Measurements from ENCODE around the gene TSEN34. TPM values are rescaled to one million over a fixed set of nuclear protein-coding genes. Genes with fewer than 3 reads are reported as not detected.

TSEN34 gene
- total RNA-seq, 1 donor from 2014 or later: 27.8 TPM

- peaks cover 34% of the 10 kb centered on the region for H3K36me3 Mint-ChIP-seq (ENCODE audit: low read depth, unreplicated experiment)
- no peak for DNase-seq (ENCODE audit: low spot score)
- H3K9me3 Mint-ChIP-seq (ENCODE audit: unreplicated experiment): no peaks in the 10 kb centered on the region
- peak overlapping the region; percentile 92 for H3K27ac Mint-ChIP-seq (ENCODE audit: unreplicated experiment)
- H3K4me1 Mint-ChIP-seq (ENCODE audit: unreplicated experiment): peaks cover 38% of the 10 kb centered on the region
- peak overlapping the region; percentile 97 for H3K4me3 Mint-ChIP-seq (ENCODE audit: unreplicated experiment)
- peaks cover 25% of the 10 kb centered on the region for H3K27me3 Mint-ChIP-seq (ENCODE audit: unreplicated experiment)
- TF ChIP-seq, protein P1, sequence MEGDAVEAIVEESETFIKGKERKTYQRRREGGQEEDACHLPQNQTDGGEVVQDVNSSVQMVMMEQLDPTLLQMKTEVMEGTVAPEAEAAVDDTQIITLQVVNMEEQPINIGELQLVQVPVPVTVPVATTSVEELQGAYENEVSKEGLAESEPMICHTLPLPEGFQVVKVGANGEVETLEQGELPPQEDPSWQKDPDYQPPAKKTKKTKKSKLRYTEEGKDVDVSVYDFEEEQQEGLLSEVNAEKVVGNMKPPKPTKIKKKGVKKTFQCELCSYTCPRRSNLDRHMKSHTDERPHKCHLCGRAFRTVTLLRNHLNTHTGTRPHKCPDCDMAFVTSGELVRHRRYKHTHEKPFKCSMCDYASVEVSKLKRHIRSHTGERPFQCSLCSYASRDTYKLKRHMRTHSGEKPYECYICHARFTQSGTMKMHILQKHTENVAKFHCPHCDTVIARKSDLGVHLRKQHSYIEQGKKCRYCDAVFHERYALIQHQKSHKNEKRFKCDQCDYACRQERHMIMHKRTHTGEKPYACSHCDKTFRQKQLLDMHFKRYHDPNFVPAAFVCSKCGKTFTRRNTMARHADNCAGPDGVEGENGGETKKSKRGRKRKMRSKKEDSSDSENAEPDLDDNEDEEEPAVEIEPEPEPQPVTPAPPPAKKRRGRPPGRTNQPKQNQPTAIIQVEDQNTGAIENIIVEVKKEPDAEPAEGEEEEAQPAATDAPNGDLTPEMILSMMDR (IDR thresholded peaks at IDR 0.05; ENCODE audit: unreplicated experiment): no peak
Measured at GRCh38 chr19:54188215-54188871, 2.8 kb upstream of the TSEN34 start.

DNA sequence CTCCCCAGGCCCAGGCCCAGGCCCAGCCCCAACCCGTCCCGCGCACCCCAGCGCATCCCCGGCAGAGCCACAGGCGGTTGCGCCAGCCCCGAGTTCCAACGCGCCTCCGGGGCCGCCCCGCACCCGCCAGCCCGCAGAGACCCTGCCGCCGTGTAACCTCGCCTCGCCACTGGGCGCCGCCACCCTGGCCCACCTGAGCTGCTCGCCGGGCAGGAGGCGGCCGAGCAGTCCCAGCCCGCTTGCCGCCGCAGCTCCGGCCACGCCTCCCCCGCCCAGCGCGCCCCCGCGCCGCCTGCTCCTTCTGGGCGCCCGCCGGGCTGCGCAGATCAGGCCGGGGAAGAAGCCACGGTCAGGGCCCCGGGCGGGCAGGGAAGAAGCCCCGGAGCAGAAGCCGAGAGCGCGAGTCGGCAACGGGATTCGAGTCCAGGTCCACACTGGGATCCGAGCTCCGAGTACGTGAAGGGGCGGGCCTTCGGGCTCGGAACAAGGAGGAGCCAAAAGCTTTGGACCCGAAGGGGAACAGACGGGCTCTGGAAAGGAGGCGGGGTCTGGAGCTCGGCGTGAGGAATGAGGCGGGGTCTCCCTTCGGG is 1.9 kb upstream of the TSEN34 start, which contains the start of gene MBOAT7:
TSS of gene MBOAT7 (minus strand) at position 436 of the 590 bp plus-strand sequence. CDS start 1,072 bp downstream, outside the sequence.
- DNase-seq (ENCODE audit: low spot score): no peak
- H3K27ac Mint-ChIP-seq (ENCODE audit: unreplicated experiment): peak within 1 kb of the TSS; percentile 100
- H3K36me3 Mint-ChIP-seq (ENCODE audit: low read depth, unreplicated experiment): peaks cover 34% of the 10 kb centered on the region
- H3K9me3 Mint-ChIP-seq (ENCODE audit: unreplicated experiment): no peaks in the 10 kb centered on the region
- H3K27me3 Mint-ChIP-seq (ENCODE audit: unreplicated experiment): peaks cover 22% of the 10 kb centered on the region
- H3K4me1 Mint-ChIP-seq (ENCODE audit: unreplicated experiment): peaks cover 33% of the 10 kb centered on the region
- TF ChIP-seq, protein P1 (IDR thresholded peaks at IDR 0.05; ENCODE audit: unreplicated experiment): no peak
- peak within 1 kb of the TSS; percentile 99 for H3K4me3 Mint-ChIP-seq (ENCODE audit: unreplicated experiment)

DNA sequence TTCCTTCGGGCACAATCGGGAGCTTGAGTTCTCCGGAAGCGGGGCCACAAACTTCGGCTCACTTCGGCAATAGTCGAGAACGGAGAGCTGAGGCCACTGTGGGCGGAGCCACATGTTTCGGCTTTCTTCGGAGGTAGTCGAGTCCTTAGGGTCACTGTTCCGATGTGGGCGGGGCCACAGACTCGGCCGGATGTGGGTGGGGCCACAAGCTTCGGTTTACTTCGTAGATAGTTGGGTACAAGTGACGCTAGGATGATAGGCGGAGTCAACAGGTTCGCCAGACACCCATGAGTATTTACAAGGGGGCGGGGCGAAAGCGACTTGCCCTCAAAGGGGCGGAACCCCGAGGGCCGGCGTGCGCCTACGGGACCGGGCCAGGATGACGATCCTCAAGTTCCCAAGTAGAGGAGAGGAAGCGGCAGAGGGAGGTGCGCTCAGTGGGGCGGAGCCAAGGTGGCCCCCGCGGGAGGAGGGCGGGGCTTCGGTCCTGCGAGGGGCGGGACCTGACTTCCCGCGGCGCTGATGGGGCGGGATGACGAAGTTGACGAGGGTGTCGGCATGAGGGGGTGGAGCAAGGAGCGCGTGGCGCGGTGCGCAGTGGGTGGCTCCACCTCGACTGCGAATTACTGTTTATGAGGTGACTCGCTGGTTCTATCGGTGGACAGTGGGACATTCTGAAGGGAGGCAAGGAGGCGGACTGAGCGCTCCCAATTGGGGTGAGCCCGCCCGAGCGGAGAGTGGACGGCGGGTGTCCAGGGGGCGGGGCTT is 1.2 kb upstream of the TSEN34 start:
- H3K36me3 Mint-ChIP-seq (ENCODE audit: low read depth, unreplicated experiment): peaks cover 35% of the 10 kb centered on the region

DNA sequence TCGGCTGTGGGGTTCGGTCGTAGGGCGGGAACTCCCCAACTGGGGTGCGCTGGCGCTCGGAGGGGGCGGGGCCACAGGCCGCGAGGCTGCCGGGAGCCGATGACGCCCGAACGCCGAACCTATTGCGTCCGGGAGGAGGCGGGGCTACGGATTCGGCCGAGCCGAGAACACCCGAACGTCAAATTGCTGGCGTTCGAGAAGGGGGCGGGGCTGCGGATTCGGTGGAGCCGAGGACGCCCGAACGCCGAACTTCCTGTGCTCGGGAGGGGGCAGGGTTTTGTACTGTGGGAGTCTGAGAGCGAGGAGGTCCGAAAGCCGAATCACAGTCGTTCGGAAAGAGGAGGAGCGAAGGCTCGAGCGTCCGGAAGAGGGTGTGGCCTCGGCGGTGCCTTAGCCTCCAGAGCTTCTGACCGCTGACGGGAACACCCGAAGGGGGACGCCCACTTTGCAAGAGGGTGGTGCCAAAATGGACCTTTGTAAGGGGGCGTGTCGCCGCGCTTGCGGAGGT is 551 bp upstream of the TSEN34 start:
- peak; percentile 99 for DNase-seq (ENCODE audit: low spot score)
- peaks cover 22% of the 10 kb centered on the region for H3K27me3 Mint-ChIP-seq (ENCODE audit: unreplicated experiment)
- H3K4me1 Mint-ChIP-seq (ENCODE audit: unreplicated experiment): peaks cover 29% of the 10 kb centered on the region
- no peaks in the 10 kb centered on the region for H3K9me3 Mint-ChIP-seq (ENCODE audit: unreplicated experiment)
- TF ChIP-seq, protein P1 (IDR thresholded peaks at IDR 0.05; ENCODE audit: unreplicated experiment): no peak
- peak overlapping the region; percentile 100 for H3K27ac Mint-ChIP-seq (ENCODE audit: unreplicated experiment)
- H3K4me3 Mint-ChIP-seq (ENCODE audit: unreplicated experiment): peak overlapping the region; percentile 99
- peaks cover 35% of the 10 kb centered on the region for H3K36me3 Mint-ChIP-seq (ENCODE audit: low read depth, unreplicated experiment)

More for the DNA sequence above, 1.2 kb upstream of the TSEN34 start:
- Mint-ChIP-seq H3K27me3 (ENCODE audit: unreplicated experiment) (peaks cover 22% of the 10 kb centered on the region), H3K27ac (ENCODE audit: unreplicated experiment) (peak overlapping the region; percentile 100), H3K4me1 (ENCODE audit: unreplicated experiment) (peaks cover 32% of the 10 kb centered on the region), H3K4me3 (ENCODE audit: unreplicated experiment) (peak overlapping the region; percentile 99), H3K9me3 (ENCODE audit: unreplicated experiment) (no peaks in the 10 kb centered on the region)
- peak; percentile 100 for DNase-seq (ENCODE audit: low spot score)
- TF ChIP-seq, protein P1 (IDR thresholded peaks at IDR 0.05; ENCODE audit: unreplicated experiment): no peak

Measured in endothelial cell (in vitro differentiated cells).